ENCODE measurements around the gene PLCB4.
"Not testable (repeated sequence)": the region's sequence is repeated elsewhere in the genome, so short reads cannot be mapped to it uniquely, and the experiment has no call there.

Gene PLCB4

GRCh38 chr20:9142809-9143208, 73.9 kb downstream of the PLCB4 start:
- DNase-seq (ENCODE audit: low spot score) = no peak

DNA sequence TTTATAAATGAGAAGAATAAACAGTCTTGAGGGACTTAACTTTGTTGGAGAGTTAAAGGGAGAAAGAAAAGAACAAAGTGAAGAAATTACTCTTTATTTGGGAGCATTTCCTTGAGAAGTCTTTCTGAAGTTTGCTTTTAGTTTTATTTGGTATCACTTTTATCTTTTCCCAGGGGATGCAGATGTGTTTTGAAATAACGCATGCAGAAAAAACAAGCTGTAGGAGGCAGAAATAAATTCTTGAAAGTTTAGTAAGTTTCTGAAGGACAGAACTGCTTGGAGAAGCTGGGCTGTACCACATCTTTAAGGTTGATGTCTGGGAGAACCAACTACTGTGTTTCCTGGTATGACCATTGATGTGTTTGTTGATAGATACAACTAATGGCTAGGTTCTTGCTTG, 75.0 kb downstream of the PLCB4 start:
- no peak for DNase-seq (ENCODE audit: low spot score)

GRCh38 chr20:9144643-9145042, 75.8 kb downstream of the PLCB4 start:
- DNase-seq (ENCODE audit: low spot score) = no peak

GRCh38 chr20:9145142-9145541, 76.3 kb downstream of the PLCB4 start:
- no peak for DNase-seq (ENCODE audit: low spot score)

- DNase-seq (ENCODE audit: low spot score) = no peak
Observed at GRCh38 chr20:9146649-9147048, 77.8 kb downstream of the PLCB4 start.

DNA sequence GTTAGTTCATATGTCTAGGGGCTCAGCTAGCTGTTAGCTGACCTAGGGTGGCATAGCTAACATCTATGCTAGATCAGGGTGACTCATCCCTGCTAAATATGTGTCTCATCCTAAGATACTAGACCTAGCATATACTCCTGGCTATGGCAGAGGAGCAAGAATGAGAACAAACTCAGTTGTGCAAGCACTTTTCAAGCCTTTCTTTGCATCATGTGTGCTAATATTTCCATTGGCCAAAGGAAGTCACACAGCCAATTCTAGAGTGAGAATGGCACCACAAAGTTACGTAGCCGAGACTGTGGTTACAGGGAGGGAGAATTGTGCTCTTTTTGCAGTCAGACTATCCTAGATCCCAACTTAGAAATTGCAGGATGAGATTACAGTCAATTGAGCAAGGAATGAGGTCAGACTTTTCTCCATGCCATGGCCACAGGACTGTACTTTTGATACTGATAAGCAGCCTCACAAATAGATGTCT, 78.7 kb downstream of the PLCB4 start:
- DNase-seq (ENCODE audit: low spot score) = no peak

- no peak for DNase-seq (ENCODE audit: low spot score)
Observed at GRCh38 chr20:9148291-9148690, 79.4 kb downstream of the PLCB4 start.

DNA sequence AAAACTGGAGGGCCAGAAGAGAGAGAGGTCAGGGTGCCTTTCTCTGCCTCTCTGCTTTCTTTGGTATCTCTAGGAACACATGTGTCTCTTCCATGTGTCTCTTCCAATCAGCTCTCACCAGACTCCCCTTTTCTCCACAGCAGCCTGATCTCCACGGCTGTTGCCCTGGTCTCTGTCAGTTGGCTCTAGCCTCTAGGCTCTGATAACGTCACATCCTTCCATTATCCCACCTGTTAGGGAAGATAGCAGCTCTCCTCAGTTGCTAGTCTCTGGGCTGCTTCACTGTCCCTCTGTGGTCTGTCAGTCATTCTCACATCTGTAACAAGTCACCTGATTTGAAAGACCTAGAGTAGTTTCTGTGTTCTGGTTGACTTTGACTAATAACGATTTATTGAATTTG, 80.2 kb downstream of the PLCB4 start:
- DNase-seq (ENCODE audit: low spot score) = no peak

GRCh38 chr20:9149796-9150195, 80.9 kb downstream of the PLCB4 start:
- no peak for DNase-seq (ENCODE audit: low spot score)

DNA sequence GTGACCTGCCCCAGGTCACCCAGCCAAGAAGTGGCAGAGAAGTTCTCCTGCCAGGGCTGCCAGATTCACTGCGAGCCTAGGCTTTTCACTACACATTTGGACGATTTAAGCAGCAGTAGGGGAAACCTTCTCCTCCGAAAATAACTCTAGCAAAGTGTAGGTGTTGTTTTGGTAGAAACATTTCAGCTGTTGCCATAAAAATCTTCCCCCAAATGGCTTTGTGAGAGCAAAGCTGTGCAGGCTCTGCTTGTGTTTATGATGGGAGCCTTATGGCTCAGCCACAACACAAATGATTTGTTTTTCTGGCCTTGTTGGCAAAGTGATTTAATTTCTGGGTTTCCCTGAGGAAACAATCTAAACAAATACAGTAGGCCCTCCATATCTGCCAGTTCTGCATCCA, 81.8 kb downstream of the PLCB4 start:
- DNase-seq (ENCODE audit: low spot score) = no peak

- DNase-seq (ENCODE audit: low spot score) = not testable (repeated sequence)
Observed at GRCh38 chr20:9152139-9152538, 83.3 kb downstream of the PLCB4 start.

GRCh38 chr20:9154464-9155024, 85.7 kb downstream of the PLCB4 start:
- no peak for DNase-seq (ENCODE audit: low spot score)

DNA sequence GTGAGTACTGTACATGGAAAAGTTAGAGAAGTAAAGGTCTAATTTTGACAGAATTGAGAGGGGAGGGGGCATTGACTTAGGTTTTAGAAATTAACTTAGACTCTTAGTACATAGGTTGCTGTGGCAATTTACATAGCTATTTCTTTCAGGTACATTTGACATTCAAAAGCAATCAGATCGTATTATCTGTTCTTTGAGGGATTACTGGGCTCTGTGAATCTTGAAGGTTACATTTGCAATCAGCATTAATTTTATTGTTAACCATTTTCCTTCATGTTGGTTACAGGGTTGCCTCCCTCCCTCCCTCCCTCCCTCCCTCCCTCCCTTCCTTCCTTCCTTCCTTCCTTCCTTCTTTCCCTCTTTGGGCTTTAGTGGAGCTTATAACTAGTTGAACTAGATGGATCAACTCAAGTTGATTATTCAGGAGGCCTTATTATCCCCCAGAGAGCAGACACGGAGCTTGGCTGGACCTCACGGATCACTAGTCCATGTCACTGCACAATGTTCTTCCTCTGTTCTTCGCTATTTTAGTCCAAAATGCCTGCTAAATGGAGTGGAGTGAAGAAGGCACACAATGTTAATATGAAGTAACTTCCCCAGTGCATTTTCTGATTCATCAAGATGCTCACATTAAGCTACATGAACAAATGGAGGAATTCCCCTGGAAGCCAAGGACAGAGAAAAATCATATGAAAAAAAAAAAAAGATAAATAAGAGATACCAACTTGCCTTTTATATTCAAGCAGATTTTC, 87.8 kb downstream of the PLCB4 start:
- DNase-seq (ENCODE audit: low spot score) = no peak

DNA sequence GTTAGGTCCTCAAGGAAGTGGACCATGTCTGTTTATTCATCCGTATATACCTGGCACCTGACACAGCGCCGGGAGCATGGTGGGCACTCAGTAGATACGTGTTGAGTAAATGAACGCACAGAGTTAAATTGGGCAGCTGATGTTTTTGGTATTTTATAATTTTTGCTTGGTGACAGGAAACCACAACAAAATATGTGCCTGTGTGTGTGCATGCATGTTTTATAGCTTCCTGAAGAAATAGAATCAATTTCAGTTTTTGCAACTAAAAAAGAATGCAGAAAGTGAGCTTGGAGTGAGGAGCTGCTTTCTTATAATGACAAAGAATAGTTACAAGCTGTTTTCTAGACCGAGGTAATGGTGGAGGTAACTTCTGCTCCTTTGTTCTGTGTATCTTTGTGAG, 91.4 kb downstream of the PLCB4 start:
- no peak for DNase-seq (ENCODE audit: low spot score)

DNA sequence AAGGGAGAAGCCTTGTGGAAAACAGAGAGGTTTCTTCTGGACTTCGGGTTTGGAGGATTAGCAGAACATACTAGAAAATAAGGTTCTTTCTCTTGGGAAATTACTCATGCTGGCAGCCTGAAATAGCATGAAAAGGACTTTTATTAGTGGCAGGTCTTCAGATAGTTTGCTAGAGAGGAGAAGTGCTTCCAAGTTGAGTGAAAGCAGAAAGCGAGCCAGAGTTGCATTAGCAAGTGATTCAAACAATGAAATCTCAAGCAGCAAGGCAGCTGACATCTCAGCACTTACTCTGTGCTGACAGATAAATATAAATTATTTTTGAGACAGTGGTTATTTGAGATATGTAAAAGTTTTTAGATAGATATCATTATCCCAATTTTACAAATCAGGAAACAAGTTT, 91.9 kb downstream of the PLCB4 start:
- DNase-seq (ENCODE audit: low spot score) = no peak

GRCh38 chr20:9161311-9161710, 92.4 kb downstream of the PLCB4 start:
- DNase-seq (ENCODE audit: low spot score) = no peak

GRCh38 chr20:9163251-9163650, 94.4 kb downstream of the PLCB4 start:
- DNase-seq (ENCODE audit: low spot score) = no peak

GRCh38 chr20:9163995-9164394, 95.1 kb downstream of the PLCB4 start:
- no peak for DNase-seq (ENCODE audit: low spot score)

- no peak for DNase-seq (ENCODE audit: low spot score)
Observed at GRCh38 chr20:9165261-9165660, 96.4 kb downstream of the PLCB4 start.

- DNase-seq (ENCODE audit: low spot score) = no peak
Observed at GRCh38 chr20:9166153-9166780, 97.4 kb downstream of the PLCB4 start.

DNA sequence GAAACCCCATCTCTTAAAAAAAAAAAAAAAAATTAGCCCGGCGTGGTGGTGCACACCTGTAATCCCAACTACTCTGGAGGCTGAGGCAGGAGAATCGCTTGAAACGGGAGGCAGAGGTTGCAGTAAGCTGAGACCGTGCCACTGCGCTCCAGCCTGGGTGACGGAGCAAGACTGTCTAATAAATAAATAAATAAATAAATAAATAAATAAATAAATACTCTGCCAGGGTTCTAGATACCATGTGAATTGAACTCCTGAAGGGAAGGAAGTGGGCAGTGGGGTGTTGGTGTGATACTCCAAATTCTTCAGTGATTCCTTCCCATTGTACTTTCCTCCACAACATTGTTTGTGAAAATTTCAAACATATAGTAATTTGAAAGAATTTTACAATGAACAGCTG, 100.5 kb downstream of the PLCB4 start:
- DNase-seq (ENCODE audit: low spot score) = no peak

DNA sequence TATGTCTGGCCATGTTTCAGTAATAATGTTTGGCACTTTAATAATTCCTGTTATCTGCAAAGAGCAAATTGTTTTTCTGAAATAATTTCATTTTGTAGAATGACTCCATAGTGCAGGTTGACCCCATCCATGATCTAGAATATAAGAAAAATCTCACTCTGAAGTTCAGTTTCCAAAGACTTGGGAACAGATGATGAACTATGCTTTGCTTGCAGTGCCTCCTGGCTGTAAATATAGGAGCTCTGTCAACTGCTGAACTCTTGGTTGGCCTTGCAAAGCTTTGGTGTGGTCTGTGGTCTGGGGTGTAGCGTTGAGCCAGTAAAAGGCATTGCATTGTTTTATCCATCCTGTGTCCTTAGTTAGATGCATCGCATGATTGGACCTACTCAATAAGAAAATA, 104.0 kb downstream of the PLCB4 start:
- no peak for DNase-seq (ENCODE audit: low spot score)

- DNase-seq (ENCODE audit: low spot score) = no peak
Observed at GRCh38 chr20:9177278-9177677, 108.4 kb downstream of the PLCB4 start.
